Fibroblast of upper back skin (primary cell): ENCODE measurements around the gene CDKN2C.

Source experiments
- DNase-seq: peaks from one replicate; pipeline ENCODE4 v3.0.0-alpha.2; 2013

The CDKN2C gene

GRCh38 chr1:50966991-50967390, 3.1 kb upstream of the CDKN2C start:
- DNase-seq, result no peak

GRCh38 chr1:50967416-50968157, 2.5 kb upstream of the CDKN2C start:
- DNase-seq, result no peak

GRCh38 chr1:50968158-50968820, 1.8 kb upstream of the CDKN2C start:
- peak; percentile 90 for DNase-seq

- DNase-seq, result no peak
These were observed 1.0 kb upstream of the CDKN2C start for GRCh38 chr1:50968821-50969610.

- DNase-seq, result no peak
These were observed 453 bp downstream of the CDKN2C start for GRCh38 chr1:50970509-50970887.

GRCh38 chr1:50970931-50971582, 1.0 kb downstream of the CDKN2C start:
- DNase-seq, result no peak

GRCh38 chr1:50971748-50972305, 1.8 kb downstream of the CDKN2C start:
- DNase-seq, result no peak

- DNase-seq, result no peak
These were observed 2.7 kb downstream of the CDKN2C start for GRCh38 chr1:50972766-50973165.

GRCh38 chr1:50973255-50973654, 3.2 kb downstream of the CDKN2C start:
- no peak for DNase-seq

- DNase-seq, result no peak
These were observed 4.0 kb downstream of the CDKN2C start for GRCh38 chr1:50973875-50974617.

GRCh38 chr1:50974618-50974935, 4.5 kb downstream of the CDKN2C start:
- no peak for DNase-seq

- no peak for DNase-seq
These were observed 5.4 kb downstream of the CDKN2C start for GRCh38 chr1:50975436-50975835.

GRCh38 chr1:50976111-50976889, 6.3 kb downstream of the CDKN2C start:
- DNase-seq, result no peak

- peak; percentile 49 for DNase-seq
These were observed 7.0 kb downstream of the CDKN2C start for GRCh38 chr1:50976890-50977574.

GRCh38 chr1:50977575-50978143, 7.6 kb downstream of the CDKN2C start:
- no peak for DNase-seq

GRCh38 chr1:50978144-50978851, 8.3 kb downstream of the CDKN2C start:
- no peak for DNase-seq

- no peak for DNase-seq
These were observed 9.1 kb downstream of the CDKN2C start for GRCh38 chr1:50978852-50979781.

GRCh38 chr1:50979937-50980336, 9.9 kb downstream of the CDKN2C start:
- DNase-seq, result no peak

- no peak for DNase-seq
These were observed 10.5 kb downstream of the CDKN2C start for GRCh38 chr1:50980505-50980904.
